ENCODE results near the gene BDKRB2.

BDKRB2 gene

DNA sequence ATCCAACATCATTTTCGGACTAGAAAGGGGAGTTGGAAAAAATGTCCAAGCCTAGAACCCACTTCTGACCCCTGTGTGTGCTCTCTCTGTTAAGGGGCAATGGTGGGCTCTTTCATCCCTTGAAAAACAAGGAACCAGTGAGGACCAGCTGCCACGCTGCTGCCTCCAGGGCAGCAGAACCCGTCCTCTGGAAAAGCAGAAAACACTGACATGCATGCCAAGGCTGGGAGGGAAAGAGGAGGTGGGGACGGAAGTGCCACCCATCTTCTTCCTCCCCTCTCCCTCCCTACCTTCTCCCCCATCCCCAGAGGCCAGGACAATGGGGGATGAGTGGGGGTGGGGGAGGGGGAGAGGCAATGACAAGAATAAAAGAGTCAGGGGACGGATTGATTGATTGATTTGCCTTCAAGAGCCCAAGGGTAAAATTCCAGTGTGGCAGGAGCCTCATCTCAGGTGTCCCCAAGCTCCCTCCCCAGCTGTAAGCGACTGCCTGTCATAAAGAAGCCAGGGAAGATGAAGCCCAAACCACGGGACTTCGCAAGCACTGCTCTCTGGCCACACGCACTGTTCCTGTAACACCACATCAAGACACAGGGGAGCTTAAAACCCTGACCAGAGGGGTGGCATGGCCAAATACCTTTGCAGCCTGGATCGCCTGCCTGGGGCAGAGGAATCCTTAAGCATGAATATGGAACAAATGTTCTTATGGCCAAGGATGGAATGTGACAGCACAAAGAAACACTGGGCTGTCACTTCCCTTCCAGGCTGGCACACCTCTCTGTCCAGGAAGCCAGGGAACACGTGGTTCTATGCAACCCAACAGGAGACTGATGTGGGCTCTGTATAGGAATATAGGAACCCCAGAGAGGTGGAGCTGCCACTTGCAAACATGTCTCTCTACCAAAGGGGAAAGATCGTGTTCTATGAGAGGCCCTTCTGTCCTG lies 38.9 kb upstream of the BDKRB2 start:
- H3K4me3 ChIP-seq (replicated peaks; ENCODE audit: low read depth, low read length): no peak overlapping the region
- DNase-seq (ENCODE audit: extremely low read depth, insufficient read length): no peak
- no peaks in the 10 kb centered on the region for H3K36me3 ChIP-seq (ENCODE audit: control insufficient read depth, insufficient read depth, low read length)
- H3K27me3 ChIP-seq (replicated peaks; ENCODE audit: control insufficient read depth, insufficient read depth, low read length): no peaks in the 10 kb centered on the region; the same call in none of the 2 replicates
- TF ChIP-seq, protein P1, sequence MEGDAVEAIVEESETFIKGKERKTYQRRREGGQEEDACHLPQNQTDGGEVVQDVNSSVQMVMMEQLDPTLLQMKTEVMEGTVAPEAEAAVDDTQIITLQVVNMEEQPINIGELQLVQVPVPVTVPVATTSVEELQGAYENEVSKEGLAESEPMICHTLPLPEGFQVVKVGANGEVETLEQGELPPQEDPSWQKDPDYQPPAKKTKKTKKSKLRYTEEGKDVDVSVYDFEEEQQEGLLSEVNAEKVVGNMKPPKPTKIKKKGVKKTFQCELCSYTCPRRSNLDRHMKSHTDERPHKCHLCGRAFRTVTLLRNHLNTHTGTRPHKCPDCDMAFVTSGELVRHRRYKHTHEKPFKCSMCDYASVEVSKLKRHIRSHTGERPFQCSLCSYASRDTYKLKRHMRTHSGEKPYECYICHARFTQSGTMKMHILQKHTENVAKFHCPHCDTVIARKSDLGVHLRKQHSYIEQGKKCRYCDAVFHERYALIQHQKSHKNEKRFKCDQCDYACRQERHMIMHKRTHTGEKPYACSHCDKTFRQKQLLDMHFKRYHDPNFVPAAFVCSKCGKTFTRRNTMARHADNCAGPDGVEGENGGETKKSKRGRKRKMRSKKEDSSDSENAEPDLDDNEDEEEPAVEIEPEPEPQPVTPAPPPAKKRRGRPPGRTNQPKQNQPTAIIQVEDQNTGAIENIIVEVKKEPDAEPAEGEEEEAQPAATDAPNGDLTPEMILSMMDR (IDR thresholded peaks at IDR 0.05; ENCODE audit: insufficient read depth, low read length, poor library complexity, severe bottlenecking): no peak

DNA sequence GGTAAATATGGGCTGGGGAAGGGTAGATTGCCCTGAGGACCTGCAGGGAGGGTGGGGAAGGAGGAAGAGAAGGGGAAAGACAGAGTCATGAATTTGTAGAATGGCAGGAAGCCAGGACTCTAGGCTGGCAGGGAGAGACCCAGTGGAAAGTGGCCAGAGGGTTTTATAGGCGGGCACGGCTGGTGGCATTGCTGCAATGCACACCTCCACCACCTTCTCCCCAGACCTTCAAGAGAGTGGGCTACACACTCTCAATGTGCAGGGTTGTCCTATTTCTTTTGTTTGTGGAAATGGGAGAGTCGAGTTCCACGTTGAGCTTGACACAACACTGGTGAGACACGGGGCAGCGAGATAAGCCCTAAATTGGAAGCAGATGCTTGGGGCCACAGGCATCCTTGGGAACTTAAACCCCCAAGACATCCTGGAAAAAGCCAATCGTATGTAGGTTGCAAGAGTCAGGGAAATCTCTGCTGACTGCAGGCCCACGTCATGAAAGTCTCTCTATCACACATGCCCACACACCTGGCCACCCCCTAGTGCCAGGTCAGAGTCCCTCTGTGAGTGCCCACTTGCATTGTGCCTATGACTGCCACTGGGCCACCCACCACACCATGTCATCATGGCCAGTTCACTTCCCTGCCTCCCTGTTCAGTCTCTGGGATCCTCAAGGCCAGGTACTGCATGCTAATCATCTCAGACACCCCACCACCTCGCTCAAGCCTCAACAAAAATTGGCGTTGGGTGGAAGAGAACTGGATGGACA lies 38.0 kb upstream of the BDKRB2 start:
- no peak for DNase-seq (ENCODE audit: extremely low read depth, insufficient read length)
- peaks cover 2% of the 10 kb centered on the region for H3K27me3 ChIP-seq (replicated peaks; ENCODE audit: control insufficient read depth, insufficient read depth, low read length)
- TF ChIP-seq, protein P1 (IDR thresholded peaks at IDR 0.05; ENCODE audit: insufficient read depth, low read length, poor library complexity, severe bottlenecking): no peak
- H3K4me3 ChIP-seq (replicated peaks; ENCODE audit: low read depth, low read length): no peak overlapping the region
- no peaks in the 10 kb centered on the region for H3K36me3 ChIP-seq (ENCODE audit: control insufficient read depth, insufficient read depth, low read length)

DNA sequence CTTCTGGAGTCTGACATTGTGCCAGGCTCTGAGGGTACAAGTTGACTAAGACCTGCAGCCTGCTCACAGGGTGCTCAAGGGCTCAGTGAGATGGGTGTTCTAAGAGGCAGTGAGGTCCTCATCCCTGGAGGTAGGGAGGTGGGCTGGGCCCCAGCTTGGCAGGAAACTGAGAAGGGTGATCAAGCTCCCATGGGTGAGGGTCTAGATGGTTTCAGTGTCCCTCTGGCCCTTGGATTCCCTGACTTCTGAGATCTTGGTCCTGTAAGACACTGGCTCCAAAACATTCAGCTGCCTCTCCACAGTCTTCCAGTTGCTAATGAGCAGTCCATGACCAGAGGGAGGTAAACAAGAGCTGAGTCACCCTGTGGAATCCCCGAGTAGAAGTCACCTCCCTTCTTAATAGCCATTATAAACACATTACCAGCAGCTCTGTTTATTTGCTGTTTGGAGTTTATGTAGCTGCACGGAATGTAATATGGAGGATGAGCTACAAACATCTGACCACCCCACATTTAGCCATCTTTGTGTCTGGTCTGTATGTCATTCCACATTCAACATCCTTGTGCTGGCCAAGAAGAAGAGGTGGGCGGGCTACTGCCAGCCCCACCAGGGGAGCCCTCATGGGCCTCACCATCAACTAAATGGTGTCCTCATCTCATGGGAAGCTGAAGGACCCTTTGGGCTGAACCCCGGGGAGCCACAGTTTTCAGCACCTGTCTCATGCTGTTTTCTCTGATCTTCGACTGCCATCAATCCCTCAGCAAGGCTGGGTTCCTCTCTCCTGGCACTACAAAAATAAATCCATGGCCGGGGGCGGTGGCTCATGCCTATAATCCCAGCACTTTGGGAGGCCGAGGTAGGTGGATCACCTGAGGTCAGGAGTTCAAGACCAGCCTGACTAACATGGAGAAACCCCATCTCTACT lies 37.2 kb upstream of the BDKRB2 start:
- no peaks in the 10 kb centered on the region for H3K36me3 ChIP-seq (ENCODE audit: control insufficient read depth, insufficient read depth, low read length)
- H3K4me3 ChIP-seq (replicated peaks; ENCODE audit: low read depth, low read length): no peak overlapping the region
- no peak for DNase-seq (ENCODE audit: extremely low read depth, insufficient read length)
- TF ChIP-seq, protein P1 (IDR thresholded peaks at IDR 0.05; ENCODE audit: insufficient read depth, low read length, poor library complexity, severe bottlenecking): no peak
- peaks cover 2% of the 10 kb centered on the region for H3K27me3 ChIP-seq (replicated peaks; ENCODE audit: control insufficient read depth, insufficient read depth, low read length)

DNA sequence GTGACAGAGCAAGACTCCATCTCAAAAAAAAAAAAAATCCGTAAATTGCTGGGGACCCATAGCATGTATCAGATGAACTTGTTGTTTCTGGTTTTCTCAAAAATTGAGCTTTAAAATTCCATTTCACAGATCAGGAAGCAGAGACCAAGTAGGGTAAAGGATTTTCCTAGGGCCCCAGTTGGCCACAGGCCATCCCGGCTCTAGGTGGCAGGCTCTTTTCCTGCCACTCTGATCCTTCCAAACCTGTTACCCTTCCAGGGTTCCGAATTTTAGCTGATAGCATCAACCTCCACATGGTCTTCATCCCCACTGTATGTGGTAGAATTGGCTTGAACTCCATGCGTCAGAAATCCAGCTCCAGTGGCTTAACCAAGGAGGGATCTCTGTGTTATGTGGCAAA lies 36.1 kb upstream of the BDKRB2 start:
- Histone ChIP-seq H3K36me3 (ENCODE audit: control insufficient read depth, insufficient read depth, low read length) (no peaks in the 10 kb centered on the region), H3K27me3 (replicated peaks; ENCODE audit: control insufficient read depth, insufficient read depth, low read length) (peaks cover 2% of the 10 kb centered on the region), H3K4me3 (replicated peaks; ENCODE audit: low read depth, low read length) (no peak overlapping the region)
- TF ChIP-seq, protein P1 (IDR thresholded peaks at IDR 0.05; ENCODE audit: insufficient read depth, low read length, poor library complexity, severe bottlenecking): no peak
- DNase-seq (ENCODE audit: extremely low read depth, insufficient read length): no peak

DNA sequence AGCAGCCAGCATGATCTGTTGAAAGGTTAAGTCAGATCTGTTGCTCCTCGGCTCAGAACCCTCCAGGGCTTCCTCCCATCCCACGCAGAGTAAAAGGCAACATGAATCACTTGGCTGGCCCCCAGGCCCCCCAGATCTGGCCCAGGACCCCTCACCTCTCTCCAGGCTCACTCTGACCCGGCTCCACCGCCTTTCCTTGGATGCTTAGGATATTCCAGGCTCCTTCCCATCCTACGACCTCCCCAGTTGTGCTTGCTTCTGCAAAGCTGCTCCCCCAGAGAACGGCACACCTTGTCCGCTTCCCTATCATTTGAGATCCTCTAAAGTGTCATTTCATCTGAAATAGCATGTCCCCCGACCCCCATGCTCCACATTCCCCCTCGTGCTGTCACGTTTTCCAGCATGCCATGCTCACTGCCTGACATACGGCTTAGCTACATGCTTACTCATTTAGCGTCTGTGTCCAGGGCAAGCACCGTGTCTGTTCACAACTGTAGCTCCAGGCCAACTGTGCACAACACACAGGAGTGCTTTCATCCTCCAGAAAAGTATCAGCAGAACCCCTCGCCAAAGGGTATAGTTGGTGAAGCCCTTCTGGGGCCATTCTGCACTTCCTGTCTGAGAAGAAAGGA lies 33.6 kb upstream of the BDKRB2 start:
- no peak for DNase-seq (ENCODE audit: extremely low read depth, insufficient read length)
- peaks cover 2% of the 10 kb centered on the region for H3K27me3 ChIP-seq (replicated peaks; ENCODE audit: control insufficient read depth, insufficient read depth, low read length)
- no peak overlapping the region for H3K4me3 ChIP-seq (replicated peaks; ENCODE audit: low read depth, low read length)
- no peaks in the 10 kb centered on the region for H3K36me3 ChIP-seq (ENCODE audit: control insufficient read depth, insufficient read depth, low read length)
- TF ChIP-seq, protein P1 (IDR thresholded peaks at IDR 0.05; ENCODE audit: insufficient read depth, low read length, poor library complexity, severe bottlenecking): no peak
